GM21367 (cell line): ENCODE results near the gene KLHL1.

Experiments
- ATAC-seq: cut with Tn5 transposase; IDR thresholded peaks from one replicate; pipeline ENCODE4 v1.9.1; 2021; ENCODE audit not compliant: unreplicated experiment

Gene KLHL1

DNA sequence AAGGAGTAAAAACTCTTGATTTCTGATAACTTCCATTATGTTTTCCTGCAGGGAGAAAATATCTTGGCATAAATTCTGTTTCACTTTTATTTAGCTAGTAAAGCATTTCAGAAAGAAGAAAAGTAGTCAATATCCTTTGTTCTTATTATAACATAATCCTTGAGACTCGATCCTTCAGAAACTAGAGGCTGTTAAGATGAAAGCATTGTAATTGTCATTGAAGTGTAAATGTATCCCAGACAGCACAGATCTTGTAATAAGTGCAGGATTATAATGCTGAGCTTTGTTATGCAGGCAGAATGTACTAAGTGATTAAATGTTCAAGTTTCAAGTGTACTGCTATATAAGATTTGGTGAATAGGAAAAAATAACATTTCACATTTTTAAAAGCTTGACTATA lies 225.8 kb downstream of the KLHL1 start:
- no peak for ATAC-seq

DNA sequence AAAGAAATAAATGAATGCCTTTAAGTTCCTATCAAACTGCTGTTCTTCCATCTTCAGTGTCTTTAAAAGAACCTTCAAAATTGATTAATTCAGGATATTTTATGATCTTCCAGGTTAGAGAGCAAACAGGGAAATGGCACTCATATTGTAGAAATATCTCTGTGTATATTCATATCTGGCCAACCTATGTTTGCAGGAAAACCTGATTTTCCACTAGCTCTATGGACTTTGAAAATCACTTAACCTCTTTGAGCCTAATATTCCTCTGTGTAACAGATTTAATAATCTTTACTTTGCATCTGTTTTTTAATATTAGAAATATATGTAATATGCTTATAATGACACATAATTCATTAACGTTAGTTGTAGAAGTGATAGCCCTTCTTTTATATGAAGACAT lies 228.3 kb downstream of the KLHL1 start:
- ATAC-seq = no peak

DNA sequence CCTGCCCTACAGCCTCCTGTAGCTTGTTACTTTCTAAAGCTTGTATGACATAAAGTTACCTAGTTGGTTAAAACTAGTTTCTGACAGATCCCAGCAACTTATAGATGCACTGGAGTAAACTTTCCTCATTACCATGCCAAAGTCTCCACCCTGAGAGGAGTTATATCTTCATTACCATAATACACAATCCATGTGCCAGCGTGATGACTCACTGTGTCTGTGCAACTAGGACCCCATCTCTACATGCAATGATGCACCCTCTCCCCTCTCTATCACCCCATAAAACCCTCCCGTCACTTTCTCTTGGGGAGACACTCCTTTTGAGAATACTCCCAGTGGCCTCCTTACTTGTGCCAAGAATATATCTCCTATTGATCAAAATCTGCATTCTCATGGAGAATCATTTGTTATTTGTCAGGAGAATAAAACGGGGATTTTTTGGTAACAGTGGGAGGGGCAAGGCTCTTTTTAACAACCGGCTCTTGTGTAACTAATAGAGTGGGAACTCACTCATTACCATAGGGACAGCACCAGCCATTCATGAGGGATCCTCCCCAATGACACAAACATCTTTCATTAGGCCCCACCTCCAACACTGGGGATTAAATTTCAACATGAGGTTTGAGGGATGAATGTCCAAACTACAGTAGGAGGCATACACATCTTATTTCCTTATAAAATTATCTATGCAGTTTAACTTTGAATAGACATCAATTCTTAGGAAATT lies 235.8 kb downstream of the KLHL1 start:
- ATAC-seq = no peak

DNA sequence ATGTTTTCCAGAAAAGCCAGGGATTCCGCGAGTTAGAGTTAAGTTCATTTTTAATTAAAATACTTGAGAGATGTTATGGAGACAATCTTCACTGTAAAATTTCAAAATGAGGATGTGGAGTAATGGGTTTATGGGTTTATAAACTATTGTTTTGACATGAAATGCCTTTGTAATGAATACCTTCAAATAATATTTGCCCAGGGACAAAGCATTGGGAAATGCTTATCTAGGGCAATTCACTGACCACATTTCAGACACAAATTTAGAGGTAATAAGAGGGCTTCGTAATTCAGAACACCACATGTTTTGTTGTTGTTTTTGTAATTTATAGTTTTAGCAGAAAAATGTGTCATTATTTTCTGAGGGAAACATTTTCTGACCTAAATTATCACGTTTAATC lies 241.7 kb downstream of the KLHL1 start:
- ATAC-seq = no peak

DNA sequence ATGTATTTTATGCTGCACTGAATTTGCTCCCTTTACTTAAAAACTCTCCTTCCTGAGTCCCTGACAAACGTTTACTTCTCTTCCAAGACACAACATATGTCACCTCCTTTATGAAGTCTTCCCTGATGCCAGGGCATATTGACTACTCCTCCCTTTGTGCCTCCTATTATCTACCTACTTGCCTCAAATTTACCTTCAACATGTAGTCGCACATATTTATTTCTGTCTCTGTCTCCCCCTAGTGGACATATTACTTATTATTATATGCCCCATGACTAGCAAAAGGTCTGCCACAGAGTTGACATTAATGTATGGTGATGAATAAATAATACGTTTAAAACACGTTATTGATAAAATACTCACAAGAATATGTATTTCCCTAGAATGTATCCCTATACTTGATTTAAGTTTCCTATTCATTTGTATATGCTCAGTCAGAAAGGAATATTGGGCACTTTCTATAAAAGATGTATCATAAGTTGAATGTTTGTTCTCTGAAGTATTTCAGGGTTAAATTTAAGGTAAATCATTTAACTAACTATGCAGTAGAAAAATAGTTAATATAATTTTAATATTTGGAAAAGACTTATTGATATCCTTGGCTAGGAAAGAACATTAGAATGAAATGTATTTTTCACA lies 250.9 kb downstream of the KLHL1 start:
- peak; percentile 87 for ATAC-seq

DNA sequence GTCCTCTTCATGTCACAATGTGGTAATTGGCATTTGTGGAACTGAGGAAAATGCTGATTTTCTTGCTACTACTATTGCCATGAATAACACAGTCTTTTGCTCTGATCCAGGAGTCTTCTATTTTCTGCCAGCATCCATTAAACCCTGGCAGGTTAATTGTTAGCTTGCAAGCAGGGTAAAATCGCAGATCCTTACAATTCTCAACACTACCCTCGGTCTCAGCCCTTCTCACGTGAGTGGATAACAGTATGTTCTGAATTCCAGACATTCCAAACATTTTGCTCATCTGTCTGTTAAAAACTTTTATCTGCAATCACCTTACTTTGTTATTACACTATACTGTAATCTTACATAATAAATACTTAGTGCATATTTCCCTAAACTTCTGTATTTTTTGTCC lies 251.9 kb downstream of the KLHL1 start:
- ATAC-seq = no peak

DNA sequence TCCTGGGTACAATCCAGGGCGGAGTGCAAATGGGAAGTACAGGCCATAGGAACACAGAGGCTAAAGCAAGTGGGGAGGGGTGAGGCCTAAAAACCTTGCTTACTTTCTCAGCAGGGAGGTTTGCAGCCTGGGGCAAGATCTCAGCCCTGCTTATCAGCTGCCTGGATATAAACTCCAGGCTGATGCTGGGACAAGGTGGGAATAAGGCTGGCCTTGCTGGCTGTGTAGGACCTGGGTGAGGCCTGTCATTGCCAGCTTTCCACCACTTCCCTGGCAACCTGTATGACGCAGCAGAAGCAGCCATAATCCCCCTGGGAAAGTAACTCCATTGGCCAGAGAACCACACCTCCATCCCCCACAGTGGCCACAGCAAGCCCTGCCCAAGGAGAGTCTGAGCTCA lies 279.7 kb downstream of the KLHL1 start:
- ATAC-seq = no peak

DNA sequence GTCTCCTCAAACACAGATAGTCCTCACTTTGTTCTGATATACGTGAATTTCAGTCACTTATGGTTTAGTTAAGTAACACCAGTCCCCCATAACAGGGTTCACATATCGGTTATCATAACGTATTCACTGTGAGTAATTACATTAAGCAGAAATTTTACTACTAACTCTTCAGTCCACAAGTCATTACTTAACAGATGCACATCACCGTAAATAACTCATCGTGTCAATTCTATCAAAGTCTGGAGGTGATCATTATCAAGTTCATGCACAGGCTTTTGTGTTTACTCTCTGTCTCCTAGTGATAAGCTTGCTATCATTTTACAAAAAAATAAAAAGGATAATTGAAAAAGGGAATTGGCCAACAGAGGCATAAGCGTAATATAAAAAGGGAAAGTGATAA lies 288.1 kb downstream of the KLHL1 start:
- ATAC-seq = no peak

DNA sequence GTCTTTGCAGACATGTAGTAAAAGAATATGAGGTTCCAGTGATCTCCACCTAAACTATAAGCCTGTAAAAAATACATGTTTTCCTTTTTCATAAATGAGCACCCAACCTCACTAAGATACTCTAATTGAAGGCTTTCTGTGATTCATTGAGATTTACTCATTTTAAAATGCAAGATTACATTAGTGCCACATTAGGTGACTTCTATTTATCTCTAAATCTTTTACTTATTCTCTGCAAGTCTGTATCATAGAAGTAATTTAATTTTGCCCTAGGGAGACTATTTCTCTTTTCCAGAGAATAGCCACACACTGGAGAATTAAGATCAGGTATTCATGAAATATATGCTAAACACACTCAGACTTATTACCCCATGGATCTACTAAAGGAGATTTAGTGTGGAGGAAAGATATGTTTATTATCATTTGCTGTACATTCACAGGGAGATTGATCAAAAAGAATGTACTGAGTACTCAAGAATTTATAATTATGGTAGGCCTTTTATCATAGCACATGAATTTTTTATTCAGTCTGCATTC lies 290.9 kb downstream of the KLHL1 start:
- no peak for ATAC-seq

DNA sequence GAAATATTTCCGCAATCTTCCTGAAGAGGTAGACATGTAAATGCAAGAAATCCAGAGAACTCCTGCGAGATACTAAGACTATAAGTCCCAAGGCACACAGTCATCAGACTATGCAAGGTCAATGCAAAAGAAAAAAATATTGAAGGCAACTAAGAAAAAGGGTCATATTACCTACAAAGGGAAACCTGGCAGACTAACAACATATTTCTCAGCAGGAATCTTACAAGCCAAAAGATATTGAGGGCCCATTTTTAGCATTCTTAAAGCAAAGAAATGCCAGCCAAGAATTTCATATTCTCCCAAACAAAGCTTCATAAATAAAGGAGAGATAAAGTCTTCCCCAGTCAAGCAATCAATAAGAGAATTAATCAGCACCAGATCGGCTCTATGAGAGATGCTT lies 299.1 kb downstream of the KLHL1 start:
- no peak for ATAC-seq

DNA sequence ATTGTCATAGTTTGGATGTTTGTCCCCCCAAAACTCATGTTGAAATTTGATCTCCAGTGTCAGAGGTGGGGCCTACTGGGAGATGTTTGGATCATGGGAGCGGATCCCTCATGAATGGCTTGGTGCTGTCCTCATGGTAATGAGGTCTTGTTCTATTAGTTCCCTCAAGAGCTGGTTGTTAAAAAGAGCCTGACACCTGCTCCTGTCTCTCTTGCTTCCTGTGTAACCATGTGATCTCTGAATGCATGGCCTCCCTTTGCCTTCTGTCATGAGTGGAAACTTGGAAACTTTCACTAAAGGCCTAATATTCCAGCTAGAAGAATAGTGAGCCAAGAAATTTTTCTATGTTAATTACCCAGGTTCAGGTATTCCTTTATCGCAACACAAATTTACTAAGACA lies 312.0 kb downstream of the KLHL1 start:
- ATAC-seq = no peak

DNA sequence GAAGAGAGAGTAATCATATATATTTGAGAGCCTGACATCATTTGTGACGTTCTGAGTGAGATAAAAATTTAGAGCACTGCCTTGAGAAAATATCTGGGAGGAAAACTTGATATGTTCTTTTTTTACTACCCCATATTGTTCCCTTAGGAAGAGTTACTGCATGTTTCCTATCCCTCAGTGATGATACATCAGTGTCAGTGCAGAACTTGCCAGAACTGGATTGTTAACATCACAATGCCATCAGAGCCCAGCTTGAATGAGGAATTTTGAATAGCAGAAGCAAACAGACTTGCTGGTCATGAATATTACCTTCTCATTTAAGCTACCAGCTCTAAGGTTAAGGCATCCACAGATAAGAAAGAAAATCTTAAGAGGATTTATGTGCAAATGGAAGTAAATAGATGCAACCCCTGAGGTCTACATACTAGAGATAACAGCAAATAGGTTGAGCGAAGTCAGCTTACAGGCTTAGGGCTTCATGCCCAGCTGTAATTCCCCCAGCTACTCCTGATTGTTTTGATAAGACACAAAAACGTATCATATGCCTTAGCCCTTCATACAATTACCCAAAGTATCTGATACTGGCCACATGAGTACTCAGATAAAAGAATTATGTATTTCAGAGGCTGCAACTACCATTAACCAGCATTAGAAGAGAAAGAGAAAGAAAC lies 314.3 kb downstream of the KLHL1 start:
- ATAC-seq = no peak

DNA sequence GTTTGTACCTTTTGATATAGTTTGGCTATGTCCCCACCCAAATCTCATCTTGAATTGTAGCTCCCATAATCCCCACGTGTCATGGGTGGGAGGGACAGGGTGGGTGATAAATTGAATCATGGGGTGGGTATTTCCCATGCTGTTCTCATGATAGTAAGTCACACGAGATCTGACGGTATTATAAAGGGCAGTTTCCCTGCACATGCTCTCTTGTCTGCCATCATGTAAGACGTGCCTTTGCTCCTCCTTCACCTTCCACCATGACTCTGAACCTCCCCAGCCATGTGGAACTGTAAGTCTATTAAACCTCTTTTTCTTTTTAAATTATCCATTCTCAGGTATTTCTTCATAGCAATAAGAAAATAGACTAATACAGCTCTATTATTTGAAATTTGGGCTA lies 331.3 kb downstream of the KLHL1 start:
- no peak for ATAC-seq

DNA sequence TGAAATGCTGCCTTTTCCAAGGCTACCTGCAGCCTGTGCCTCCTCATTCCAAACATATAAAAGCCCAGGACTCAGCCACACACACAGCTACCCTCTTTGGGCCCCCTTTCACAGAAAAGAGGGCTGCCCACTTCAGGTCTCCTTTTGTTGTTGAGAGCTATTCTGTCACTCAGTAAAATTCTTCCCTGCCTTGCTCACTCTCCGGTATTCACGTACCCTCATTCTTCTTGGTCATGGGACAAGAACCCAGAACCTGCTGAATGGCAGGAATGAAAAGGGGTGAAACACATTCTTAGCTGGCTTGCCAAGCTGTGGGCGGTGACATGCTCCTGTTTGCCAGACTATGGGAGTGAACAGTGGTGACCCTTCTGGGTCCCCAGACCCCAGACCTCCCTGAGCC lies 338.6 kb downstream of the KLHL1 start:
- ATAC-seq = no peak

DNA sequence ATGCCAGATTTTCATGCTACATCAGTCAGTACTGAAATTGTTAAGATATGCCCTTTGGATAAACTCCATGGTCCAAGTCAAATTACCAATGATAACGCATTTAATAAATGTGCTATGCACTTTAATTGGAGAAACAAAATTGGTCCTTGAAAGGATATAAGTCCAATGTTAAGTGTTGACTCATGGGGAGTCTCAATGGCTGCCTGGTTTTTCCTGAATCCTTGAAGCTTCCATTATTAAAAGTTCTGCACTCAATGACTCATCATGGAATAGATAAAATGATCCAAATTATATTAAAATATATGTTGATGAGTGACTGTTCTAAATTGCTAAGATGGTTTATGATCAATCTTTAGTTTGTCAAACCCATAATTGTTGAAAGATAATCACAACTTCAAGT lies 346.7 kb downstream of the KLHL1 start:
- no peak for ATAC-seq

DNA sequence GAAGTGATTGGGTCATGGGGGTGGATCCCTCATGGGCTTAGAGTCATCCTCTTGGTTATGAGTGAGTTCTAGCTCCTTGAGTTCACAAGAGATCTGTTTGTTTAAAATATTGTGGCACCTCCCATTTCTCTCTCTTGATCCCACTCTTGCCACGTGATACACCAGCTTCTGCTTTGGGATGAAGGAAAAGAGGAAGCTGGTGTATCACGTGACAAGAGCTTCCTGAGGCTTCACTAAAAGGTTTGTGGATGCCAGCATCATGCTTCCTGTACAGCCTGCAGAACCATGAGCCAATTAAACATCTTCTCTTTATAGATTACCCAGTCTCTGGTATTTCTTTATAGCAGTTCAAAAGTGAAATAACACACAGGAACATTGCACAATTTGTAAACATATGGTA lies 353.2 kb downstream of the KLHL1 start:
- ATAC-seq = no peak

DNA sequence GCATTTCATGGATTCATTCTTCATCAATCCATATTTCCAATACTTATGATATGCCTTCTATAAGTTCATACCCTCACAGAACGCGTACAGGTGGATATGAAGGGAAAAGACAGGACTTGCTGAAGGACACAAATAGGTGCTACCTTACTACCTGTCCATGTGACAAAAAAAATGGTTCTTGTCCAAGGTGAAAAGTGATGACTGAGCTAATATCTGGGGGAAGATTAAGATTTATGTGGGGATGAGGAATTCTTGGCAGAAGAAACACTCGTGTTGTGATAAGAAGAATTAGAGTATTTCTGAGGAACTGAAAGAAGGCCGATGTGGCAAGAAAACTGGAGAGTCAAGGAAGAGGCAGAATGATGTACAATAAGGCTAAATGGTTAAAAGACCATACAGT lies 357.0 kb downstream of the KLHL1 start:
- ATAC-seq = no peak

DNA sequence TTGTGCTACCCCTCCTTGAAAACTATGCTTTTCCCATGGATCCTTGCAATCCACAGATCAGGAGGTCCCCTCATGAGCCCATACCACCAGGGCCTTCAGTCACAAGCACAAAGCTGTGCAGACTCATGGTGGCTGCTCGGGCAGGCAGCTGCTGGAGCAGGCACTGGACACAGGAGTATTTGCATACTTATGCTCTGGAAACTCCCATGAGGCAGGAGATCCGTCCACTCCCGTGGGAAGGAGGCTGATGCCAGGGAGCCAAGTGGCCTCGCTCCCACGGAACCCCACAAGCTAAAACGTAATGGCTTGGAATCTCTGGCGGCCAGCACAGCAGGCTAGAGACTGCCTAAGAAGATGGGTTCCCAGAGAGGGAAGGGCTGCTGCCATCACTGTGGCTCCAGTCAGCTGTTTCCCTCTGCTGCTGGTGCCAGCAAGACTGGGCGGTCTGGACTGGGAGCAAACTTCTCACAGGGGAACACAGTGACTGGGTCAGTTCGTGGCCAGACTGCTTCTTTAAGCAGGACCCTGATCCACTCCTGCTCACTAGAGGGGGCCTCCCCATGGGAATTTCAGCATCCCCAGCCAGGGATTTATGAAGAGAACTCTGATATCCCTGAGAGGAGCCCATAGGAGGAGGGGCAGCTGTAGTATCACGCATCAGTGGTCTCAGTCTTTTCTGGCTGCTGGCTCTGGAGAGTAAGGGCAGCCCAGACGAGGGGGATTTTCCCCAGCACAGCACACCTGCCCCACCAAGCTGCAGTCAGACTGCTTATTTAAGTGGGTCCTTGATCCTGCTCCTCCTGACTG lies 370.9 kb downstream of the KLHL1 start:
- ATAC-seq = no peak

DNA sequence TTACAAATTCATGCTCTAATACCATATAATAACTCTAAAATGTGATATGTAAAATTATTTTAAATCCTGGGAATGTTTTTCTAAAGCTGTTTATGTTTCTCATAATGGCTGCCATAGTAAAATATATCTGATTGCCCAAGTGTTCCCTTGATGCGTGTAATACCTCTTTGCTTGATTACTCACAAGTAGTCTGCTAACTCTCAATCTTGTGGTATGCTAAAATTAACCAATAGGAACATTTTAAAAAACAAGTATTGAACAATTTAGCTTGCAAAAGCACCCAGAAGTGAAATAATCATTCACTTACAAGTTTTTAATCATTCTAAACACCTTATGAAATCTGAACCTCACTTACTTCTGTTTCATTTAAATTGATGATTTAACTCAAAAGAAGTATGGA lies 386.6 kb downstream of the KLHL1 start:
- ATAC-seq = no peak

DNA sequence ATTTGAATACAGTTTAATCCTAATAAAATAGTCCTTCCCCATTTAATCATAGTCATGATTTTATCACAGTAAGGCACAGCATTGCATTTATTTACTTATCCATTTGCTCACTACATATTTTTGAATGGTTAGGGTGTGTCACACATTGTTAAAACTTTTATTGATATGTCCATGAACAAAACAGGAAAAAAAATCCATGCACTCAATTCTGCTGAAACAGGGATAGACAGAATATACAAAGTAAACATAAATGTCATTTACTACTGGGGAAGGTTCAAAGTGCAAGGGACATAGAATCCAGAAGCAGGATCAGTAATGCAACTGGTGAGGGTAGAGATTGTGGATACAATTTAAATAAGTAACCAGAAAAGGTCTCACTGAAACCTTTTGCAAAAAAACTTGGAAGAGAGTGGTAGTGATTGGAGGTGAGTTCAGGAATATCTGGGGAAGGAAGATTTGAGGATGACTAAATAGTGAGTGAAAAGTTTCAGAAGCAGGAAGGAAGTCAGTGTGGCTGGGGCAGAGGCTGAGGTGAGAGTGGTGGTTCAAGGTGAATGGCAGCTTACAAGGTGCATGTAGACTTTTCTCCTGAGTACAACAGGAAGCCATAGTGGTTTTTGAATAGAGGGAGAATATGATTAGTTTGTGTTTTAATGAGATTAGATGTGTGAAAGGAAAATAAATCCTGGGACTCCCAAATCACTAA lies 387.8 kb downstream of the KLHL1 start:
- no peak for ATAC-seq

DNA sequence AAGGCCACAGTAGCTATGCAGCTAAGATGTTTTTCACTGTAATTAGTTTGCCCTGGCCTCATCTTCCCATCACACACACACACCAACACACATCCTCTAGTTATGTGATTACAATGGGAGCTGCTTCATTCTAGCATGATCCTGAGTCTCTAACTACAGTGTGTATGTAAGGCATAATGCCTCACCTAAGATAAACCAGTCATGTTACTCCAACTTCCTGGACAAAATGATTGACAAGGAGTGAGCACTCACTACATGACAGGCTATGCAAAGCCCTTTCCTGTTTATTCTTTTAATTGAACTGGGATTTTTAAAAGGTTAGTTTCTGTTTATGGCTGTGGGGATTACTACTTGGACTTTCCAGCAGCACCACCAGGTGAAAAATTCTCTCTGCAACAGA lies 401.4 kb downstream of the KLHL1 start:
- no peak for ATAC-seq
